Astrocyte (in vitro differentiated cells and primary cell): ENCODE measurements around the gene TMEM14A. TPM values are rescaled to one million over a fixed set of nuclear protein-coding genes. Genes with fewer than 3 reads are reported as not detected.
A peak's percentile ranks its signal among the peaks of the same experiment; 100 is the strongest.

Experiments
- DNase-seq: peaks from one replicate; pipeline ENCODE4 v3.0.0-alpha.2; 2010; ENCODE audit warnings: low read depth
- FAIRE-seq: peaks from 2 replicates; lab custom pipeline; 2011; peaks lifted over from hg19 to GRCh38; lab: Jason Lieb, UNC
- H2AFZ ChIP-seq: 2 replicates; pipeline ENCODE4 v1.6.0; 2012; ENCODE audit warnings: low read depth, low read length, inconsistent platforms
- H3K27ac ChIP-seq: 2 replicates; pipeline ENCODE4 v1.5.1; 2011; ENCODE audit warnings: low read depth, low read length, inconsistent platforms
- H3K27me3 ChIP-seq: 2 replicates; pipeline ENCODE4 v1.6.0; 2011; ENCODE audit warnings: low read length, inconsistent platforms; ENCODE audit not compliant: insufficient read depth
- H3K36me3 ChIP-seq: 2 replicates; pipeline ENCODE4 v1.5.1; 2011; ENCODE audit warnings: low read length, inconsistent platforms; ENCODE audit not compliant: insufficient read depth
- H3K4me1 ChIP-seq: 2 replicates; pipeline ENCODE4 v1.5.1; 2011; ENCODE audit warnings: low read length, inconsistent platforms; ENCODE audit not compliant: insufficient read depth
- H3K4me2 ChIP-seq: 2 replicates; pipeline ENCODE4 v1.6.0; 2012; ENCODE audit warnings: low read length, inconsistent platforms
- H3K4me3 ChIP-seq: 2 replicates; pipeline ENCODE4 v1.5.1; 2011; ENCODE audit warnings: low read depth, mild to moderate bottlenecking, low read length, inconsistent platforms; ENCODE audit not compliant: insufficient read depth
- H3K79me2 ChIP-seq: 2 replicates; pipeline ENCODE4 v1.6.0; 2012; ENCODE audit warnings: mild to moderate bottlenecking, low read length, inconsistent platforms; ENCODE audit not compliant: insufficient read depth
- H3K9ac ChIP-seq: 2 replicates; pipeline ENCODE4 v1.6.0; 2012; ENCODE audit warnings: mild to moderate bottlenecking, low read length, inconsistent platforms
- H3K9me3 ChIP-seq: 2 replicates; pipeline ENCODE4 v1.5.1; 2012; ENCODE audit warnings: low read depth, mild to moderate bottlenecking, low read length, inconsistent platforms; ENCODE audit not compliant: insufficient read depth
- H4K20me1 ChIP-seq: 2 replicates; pipeline ENCODE4 v1.6.0; 2012; ENCODE audit warnings: low read length, inconsistent platforms; ENCODE audit not compliant: insufficient read depth
- H3K27ac Mint-ChIP-seq: one replicate; pipeline ENCODE4 v1.8.0; 2021; ENCODE audit warnings: mild to moderate bottlenecking, mixed read lengths; ENCODE audit not compliant: unreplicated experiment
- H3K27me3 Mint-ChIP-seq: one replicate; pipeline ENCODE4 v1.8.0; 2021; ENCODE audit warnings: low read depth, mixed read lengths; ENCODE audit not compliant: unreplicated experiment
- H3K36me3 Mint-ChIP-seq: one replicate; pipeline ENCODE4 v1.8.0; 2021; ENCODE audit warnings: low read depth, mixed read lengths; ENCODE audit not compliant: unreplicated experiment
- H3K4me1 Mint-ChIP-seq: one replicate; pipeline ENCODE4 v1.8.0; 2021; ENCODE audit warnings: low read depth, mixed read lengths; ENCODE audit not compliant: unreplicated experiment
- H3K4me3 Mint-ChIP-seq: one replicate; pipeline ENCODE4 v1.8.0; 2021; ENCODE audit warnings: mild to moderate bottlenecking, moderate library complexity, mixed read lengths; ENCODE audit not compliant: unreplicated experiment
- H3K9me3 Mint-ChIP-seq: one replicate; pipeline ENCODE4 v1.8.0; 2021; ENCODE audit warnings: mild to moderate bottlenecking, mixed read lengths; ENCODE audit not compliant: unreplicated experiment
- EZH2 ChIP-seq: IDR thresholded peaks from 2 replicates; pipeline ENCODE4 v1.6.1; 2012; ENCODE audit warnings: mild to moderate bottlenecking, low read length, inconsistent platforms; ENCODE audit not compliant: insufficient read depth
- total RNA-seq: library from RNA; stranded (reverse); gene quantifications from 2 replicates; pipeline ENCODE4 v1.2.1, GENCODE V29; 2021
- TF ChIP-seq, protein P1 (sequence below): IDR thresholded peaks from 2 replicates; pipeline ENCODE4 v1.5.1; 2011; ENCODE audit warnings: low read depth, mild to moderate bottlenecking, inconsistent platforms, low read length, moderate library complexity; ENCODE audit not compliant: insufficient read depth

Gene TMEM14A
- total RNA-seq, 1 donor from 2014 or later = 29.7 TPM

DNA sequence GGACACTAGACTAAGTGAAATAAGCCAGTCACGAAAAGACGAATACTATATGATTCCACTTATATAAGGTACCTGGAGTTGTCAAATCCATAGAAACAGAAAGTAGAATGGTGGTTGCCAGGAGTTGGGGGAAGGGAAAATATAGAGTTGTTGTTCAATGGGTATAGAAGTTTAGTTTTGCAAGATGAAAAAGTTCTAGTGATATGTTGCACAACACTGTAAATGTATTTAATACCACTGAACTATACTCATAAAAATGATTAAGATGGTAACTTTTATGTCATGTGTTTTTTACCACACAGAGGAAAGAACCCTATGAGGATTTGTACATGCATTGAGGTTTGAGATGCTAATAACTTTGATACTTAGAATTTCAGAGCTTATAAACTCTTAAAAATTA lies 48.1 kb upstream of the TMEM14A start:
- no peak for DNase-seq
- no peaks in the 10 kb centered on the region for H3K27me3 ChIP-seq
- H3K4me1 ChIP-seq = no peaks in the 10 kb centered on the region
- no peak overlapping the region for H3K4me2 ChIP-seq
- no peak for TF ChIP-seq EZH2
- TF ChIP-seq, protein P1, sequence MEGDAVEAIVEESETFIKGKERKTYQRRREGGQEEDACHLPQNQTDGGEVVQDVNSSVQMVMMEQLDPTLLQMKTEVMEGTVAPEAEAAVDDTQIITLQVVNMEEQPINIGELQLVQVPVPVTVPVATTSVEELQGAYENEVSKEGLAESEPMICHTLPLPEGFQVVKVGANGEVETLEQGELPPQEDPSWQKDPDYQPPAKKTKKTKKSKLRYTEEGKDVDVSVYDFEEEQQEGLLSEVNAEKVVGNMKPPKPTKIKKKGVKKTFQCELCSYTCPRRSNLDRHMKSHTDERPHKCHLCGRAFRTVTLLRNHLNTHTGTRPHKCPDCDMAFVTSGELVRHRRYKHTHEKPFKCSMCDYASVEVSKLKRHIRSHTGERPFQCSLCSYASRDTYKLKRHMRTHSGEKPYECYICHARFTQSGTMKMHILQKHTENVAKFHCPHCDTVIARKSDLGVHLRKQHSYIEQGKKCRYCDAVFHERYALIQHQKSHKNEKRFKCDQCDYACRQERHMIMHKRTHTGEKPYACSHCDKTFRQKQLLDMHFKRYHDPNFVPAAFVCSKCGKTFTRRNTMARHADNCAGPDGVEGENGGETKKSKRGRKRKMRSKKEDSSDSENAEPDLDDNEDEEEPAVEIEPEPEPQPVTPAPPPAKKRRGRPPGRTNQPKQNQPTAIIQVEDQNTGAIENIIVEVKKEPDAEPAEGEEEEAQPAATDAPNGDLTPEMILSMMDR = no peak
- Mint-ChIP-seq H3K4me3 (no peak overlapping the region), H3K9me3 (no peaks in the 10 kb centered on the region), H3K36me3 (no peaks in the 10 kb centered on the region), H3K27ac (no peak overlapping the region), H3K27me3 (peaks cover 3% of the 10 kb centered on the region), H3K4me1 (peaks cover 6% of the 10 kb centered on the region)
- no peak overlapping the region for H3K4me3 ChIP-seq
- H3K9ac ChIP-seq = no peak overlapping the region
- H2AFZ ChIP-seq = no peak overlapping the region
- no peak overlapping the region for H3K27ac ChIP-seq
- H3K79me2 ChIP-seq = no peaks in the 10 kb centered on the region
- FAIRE-seq = no peak
- no peaks in the 10 kb centered on the region for H4K20me1 ChIP-seq
- H3K36me3 ChIP-seq = no peaks in the 10 kb centered on the region
- H3K9me3 ChIP-seq = no peaks in the 10 kb centered on the region

DNA sequence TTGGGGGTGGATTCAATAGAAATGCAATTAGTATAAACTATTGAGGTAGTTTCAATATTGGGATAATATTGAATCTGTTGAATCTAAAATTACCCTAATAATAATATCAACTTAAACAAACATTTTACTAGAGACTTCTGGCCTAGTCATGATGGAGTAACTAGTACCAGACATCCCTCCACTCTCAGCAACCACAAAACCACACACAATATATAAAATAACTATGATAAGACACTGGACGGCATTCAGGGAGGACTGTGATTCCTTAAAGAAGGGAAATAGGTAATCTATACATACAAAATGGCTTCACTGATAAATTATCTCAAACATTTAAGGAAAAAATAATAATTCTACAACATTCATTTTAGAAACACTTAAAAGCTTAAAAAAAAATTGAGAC lies 38.9 kb upstream of the TMEM14A start:
- no peak overlapping the region for H3K9ac ChIP-seq
- no peak for DNase-seq

DNA sequence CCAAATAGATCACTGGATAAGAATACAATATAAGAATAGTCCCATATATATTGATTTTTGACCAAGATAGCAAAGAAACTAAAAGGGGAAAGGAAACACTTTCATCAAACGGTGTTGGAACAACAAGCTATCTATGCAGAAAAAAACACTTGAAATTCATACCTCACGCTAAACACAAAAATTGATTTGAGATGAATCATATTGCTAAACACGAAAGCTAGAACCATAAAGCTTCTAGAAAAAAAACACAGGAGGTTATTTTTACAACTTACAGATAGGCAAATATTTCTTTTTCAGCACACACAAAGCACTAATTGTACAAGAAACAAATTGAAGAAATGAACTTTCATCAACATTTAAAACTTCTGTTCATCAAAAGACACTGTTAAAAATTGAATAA lies 36.7 kb upstream of the TMEM14A start:
- H4K20me1 ChIP-seq = no peaks in the 10 kb centered on the region
- H3K4me3 Mint-ChIP-seq = no peak overlapping the region

More for the DNA sequence above, 38.9 kb upstream of the TMEM14A start:
- H3K27me3 ChIP-seq = no peaks in the 10 kb centered on the region
- no peaks in the 10 kb centered on the region for H3K9me3 ChIP-seq
- no peaks in the 10 kb centered on the region for H4K20me1 ChIP-seq
- H3K36me3 ChIP-seq = no peaks in the 10 kb centered on the region
- FAIRE-seq = no peak
- Mint-ChIP-seq H3K9me3 (no peaks in the 10 kb centered on the region), H3K27ac (no peak overlapping the region), H3K4me3 (no peak overlapping the region), H3K27me3 (no peaks in the 10 kb centered on the region), H3K4me1 (peaks cover 14% of the 10 kb centered on the region), H3K36me3 (no peaks in the 10 kb centered on the region)
- no peak overlapping the region for H3K4me2 ChIP-seq
- H3K79me2 ChIP-seq = no peaks in the 10 kb centered on the region
- no peak overlapping the region for H3K4me3 ChIP-seq
- H3K4me1 ChIP-seq = peaks cover 16% of the 10 kb centered on the region
- H3K27ac ChIP-seq = no peak overlapping the region
- no peak overlapping the region for H2AFZ ChIP-seq
- no peak for TF ChIP-seq EZH2
- TF ChIP-seq, protein P1 = no peak

More for the DNA sequence above, 36.7 kb upstream of the TMEM14A start:
- H3K9me3 Mint-ChIP-seq = no peaks in the 10 kb centered on the region
- Histone ChIP-seq H3K9me3 (no peaks in the 10 kb centered on the region), H3K4me3 (no peak overlapping the region), H3K27me3 (no peaks in the 10 kb centered on the region), H3K27ac (no peak overlapping the region), H3K36me3 (no peaks in the 10 kb centered on the region), H3K4me1 (peaks cover 16% of the 10 kb centered on the region), H3K79me2 (no peaks in the 10 kb centered on the region), H2AFZ (no peak overlapping the region), H3K9ac (no peak overlapping the region), H3K4me2 (peak overlapping the region; percentile 65)
- H3K27ac Mint-ChIP-seq = no peak overlapping the region
- no peaks in the 10 kb centered on the region for H3K27me3 Mint-ChIP-seq
- no peak for TF ChIP-seq EZH2
- TF ChIP-seq, protein P1 = no peak
- peaks cover 14% of the 10 kb centered on the region for H3K4me1 Mint-ChIP-seq
- H3K36me3 Mint-ChIP-seq = no peaks in the 10 kb centered on the region
- FAIRE-seq = no peak
- DNase-seq = peak; percentile 33
